Activated CD8-positive, alpha-beta T cell treated with anti-CD3 and anti-CD28 coated beads for 36 hours (primary cell): ENCODE data around the gene POU2AF3. TPM values are rescaled to one million over a fixed set of nuclear protein-coding genes. Genes with fewer than 3 reads are reported as not detected.

Experiments used
- ATAC-seq: fragments of 200-7000 bp; cut with Tn5 transposase; one replicate; pipeline ENCODE4 v1.10.0; 2021; ENCODE audit warnings: mild to moderate bottlenecking, moderate library complexity
- CTCF ChIA-PET: fragments of 350-600 bp; sonication (Branson Sonifier 250); formaldehyde crosslinking; loops from one replicate; lab custom pipeline; 2021; ENCODE audit warnings: antibody characterized with exemption; lab: Charles Lee
- POLR2A ChIA-PET: fragments of 350-600 bp; sonication (Branson Sonifier 250); formaldehyde crosslinking; loops from one replicate; lab custom pipeline; 2021; ENCODE audit warnings: antibody characterized with exemption; lab: Charles Lee
- DNase-seq: peaks from one replicate; pipeline ENCODE4 v3.0.0-alpha.2; 2020
- H3K27ac Mint-ChIP-seq: one replicate; pipeline ENCODE4 v1.8.0; 2021; ENCODE audit warnings: mild to moderate bottlenecking, mixed read lengths
- H3K27me3 Mint-ChIP-seq: one replicate; pipeline ENCODE4 v1.8.0; 2021; ENCODE audit warnings: mixed read lengths
- H3K36me3 Mint-ChIP-seq: one replicate; pipeline ENCODE4 v1.8.0; 2021; ENCODE audit warnings: low read depth, mixed read lengths
- H3K4me1 Mint-ChIP-seq: one replicate; pipeline ENCODE4 v1.8.0; 2021; ENCODE audit warnings: low read depth, mixed read lengths
- H3K4me3 Mint-ChIP-seq: one replicate; pipeline ENCODE4 v1.8.0; 2021; ENCODE audit warnings: mild to moderate bottlenecking, moderate library complexity, mixed read lengths
- H3K9me3 Mint-ChIP-seq: one replicate; pipeline ENCODE4 v1.8.0; 2021; ENCODE audit warnings: mixed read lengths
- CTCF ChIP-seq: fragments of 200-600 bp; IDR thresholded peaks from one replicate; pipeline ENCODE4 v1.8.0; 2022; ENCODE audit warnings: antibody characterized with exemption, mild to moderate bottlenecking
- intact Hi-C: fragments of 100-400 bp; cut with micrococcal nuclease; formaldehyde crosslinking; loops from one replicate; pipeline ENCODE4 v1.10.0; 2022
- total RNA-seq, 2 experiments: library from RNA; stranded (reverse); gene quantifications; one replicate each; pipeline ENCODE4 v1.2.3, GENCODE V29; 2021

Gene POU2AF3
- total RNA-seq, 2 experiments from 2014 or later, result not detected

- TF ChIP-seq CTCF, result no peak
- intact Hi-C loops, result no loop called here
- ATAC-seq, result no peak
- ChIA-PET CTCF (interaction anchor here (1.1 kb wide), 1 partner anchor 85 kb away, joined by 3 read pairs; no protein-coding TSS in a partner anchor), POLR2A (no interaction called here)
- H3K9me3 Mint-ChIP-seq, result peaks cover 7% of the 10 kb centered on the region
- DNase-seq, result no peak
- H3K27me3 Mint-ChIP-seq, result no peaks in the 10 kb centered on the region
- H3K4me3 Mint-ChIP-seq, result no peak overlapping the region
- H3K27ac Mint-ChIP-seq, result no peak overlapping the region
- no peaks in the 10 kb centered on the region for H3K36me3 Mint-ChIP-seq
- no peaks in the 10 kb centered on the region for H3K4me1 Mint-ChIP-seq
Observed at GRCh38 chr11:111344032-111344431, 45.7 kb downstream of the POU2AF3 start.

- DNase-seq (no peak), ATAC-seq (no peak)
- Mint-ChIP-seq H3K36me3 (no peaks in the 10 kb centered on the region), H3K27ac (no peak overlapping the region), H3K4me3 (no peak overlapping the region), H3K9me3 (no peaks in the 10 kb centered on the region), H3K4me1 (no peaks in the 10 kb centered on the region), H3K27me3 (no peaks in the 10 kb centered on the region)
- ChIA-PET POLR2A (no interaction called here), CTCF (interaction anchor here (1.0 kb wide), 1 partner anchor 82 kb away, joined by 4 read pairs; no protein-coding TSS in a partner anchor)
- intact Hi-C loops, result no loop called here
- TF ChIP-seq CTCF, result no peak
Observed at GRCh38 chr11:111347002-111347722, 48.8 kb downstream of the POU2AF3 start.

GRCh38 chr11:111347723-111348115, 49.4 kb downstream of the POU2AF3 start:
- TF ChIP-seq CTCF, result no peak
- POLR2A ChIA-PET, result no interaction called here
- CTCF ChIA-PET, result no interaction called here
- Mint-ChIP-seq H3K27ac (no peak overlapping the region), H3K36me3 (no peaks in the 10 kb centered on the region), H3K27me3 (no peaks in the 10 kb centered on the region), H3K9me3 (no peaks in the 10 kb centered on the region), H3K4me3 (no peak overlapping the region), H3K4me1 (no peaks in the 10 kb centered on the region)
- intact Hi-C loops, result no loop called here
- ATAC-seq (no peak), DNase-seq (no peak)

- CTCF ChIA-PET, result no interaction called here
- POLR2A ChIA-PET, result no interaction called here
- ATAC-seq (no peak), DNase-seq (no peak)
- Mint-ChIP-seq H3K27ac (no peak overlapping the region), H3K4me1 (no peaks in the 10 kb centered on the region), H3K36me3 (no peaks in the 10 kb centered on the region), H3K27me3 (no peaks in the 10 kb centered on the region), H3K4me3 (no peak overlapping the region), H3K9me3 (no peaks in the 10 kb centered on the region)
- TF ChIP-seq CTCF, result no peak
- intact Hi-C loops, result no loop called here
Observed at GRCh38 chr11:111348147-111348546, 49.8 kb downstream of the POU2AF3 start.

GRCh38 chr11:111349191-111349695, 50.9 kb downstream of the POU2AF3 start:
- Mint-ChIP-seq H3K9me3 (no peaks in the 10 kb centered on the region), H3K4me3 (no peak overlapping the region), H3K27ac (no peak overlapping the region), H3K27me3 (no peaks in the 10 kb centered on the region), H3K4me1 (no peaks in the 10 kb centered on the region), H3K36me3 (no peaks in the 10 kb centered on the region)
- ATAC-seq, result no peak
- DNase-seq, result no peak
- ChIA-PET POLR2A (no interaction called here), CTCF (no interaction called here)
- intact Hi-C loops, result no loop called here
- TF ChIP-seq CTCF, result no peak
